SK-N-SH treated with all-trans-retinoic acid at 6 μM for 48 hours (cell line): Measurements from ENCODE around the gene ZSCAN5B.
A peak's percentile ranks its signal among the peaks of the same experiment; 100 is the strongest.

Experiments
- ATAC-seq: fragments of 200-7000 bp; cut with Tn5 transposase; 3 replicates; pipeline ENCODE4 v1.9.1; 2020; ENCODE audit warnings: mild to moderate bottlenecking, moderate library complexity
- BACH2 ChIP-seq: fragments of 250-450 bp; sonication (Bioruptor Pico); IDR thresholded peaks from 2 replicates; pipeline ENCODE4 v1.9.0; 2021; ENCODE audit warnings: mild to moderate bottlenecking, borderline replicate concordance
- CREB5 ChIP-seq: fragments of 250-450 bp; sonication (Bioruptor Pico); IDR thresholded peaks from 2 replicates; pipeline ENCODE4 v1.5.1; 2020; ENCODE audit warnings: low read depth, mild to moderate bottlenecking, moderate library complexity
- CSDC2 ChIP-seq: fragments of 250-450 bp; sonication (Bioruptor Pico); IDR thresholded peaks from 2 replicates; pipeline ENCODE4 v1.5.0; 2020; ENCODE audit warnings: mild to moderate bottlenecking, moderate library complexity
- CSRNP3 ChIP-seq: fragments of 250-450 bp; sonication (Bioruptor Pico); IDR thresholded peaks from 2 replicates; pipeline ENCODE4 v1.5.1; 2021; ENCODE audit warnings: mild to moderate bottlenecking, moderate library complexity
- GLIS3 ChIP-seq: fragments of 250-450 bp; sonication (Bioruptor Pico); IDR thresholded peaks from 2 replicates; pipeline ENCODE4 v1.5.0; 2020; ENCODE audit warnings: mild to moderate bottlenecking, moderate library complexity
- ISL1 ChIP-seq: fragments of 250-450 bp; sonication (Bioruptor Pico); IDR thresholded peaks from 2 replicates; pipeline ENCODE4 v2.1.2; 2022; ENCODE audit warnings: mild to moderate bottlenecking, moderate library complexity
- OSR1 ChIP-seq: fragments of 250-450 bp; sonication (Bioruptor Pico); IDR thresholded peaks from 2 replicates; pipeline ENCODE4 v1.8.0; 2022; ENCODE audit warnings: moderate library complexity, mild to moderate bottlenecking, inconsistent platforms
- PATZ1 ChIP-seq: fragments of 250-450 bp; sonication (Bioruptor Pico); IDR thresholded peaks from 2 replicates; pipeline ENCODE4 v1.8.0; 2020; ENCODE audit warnings: mild to moderate bottlenecking, moderate library complexity, borderline replicate concordance
- RARB ChIP-seq: fragments of 250-450 bp; sonication (Bioruptor Pico); IDR thresholded peaks from 2 replicates; pipeline ENCODE4 v1.8.0; 2021; ENCODE audit warnings: mild to moderate bottlenecking, moderate library complexity
- SNAI2 ChIP-seq: fragments of 250-450 bp; sonication (Bioruptor Pico); IDR thresholded peaks from 2 replicates; pipeline ENCODE4 v1.5.0; 2020; ENCODE audit warnings: mild to moderate bottlenecking, moderate library complexity
- TCF4 ChIP-seq: fragments of 250-450 bp; sonication (Bioruptor Pico); IDR thresholded peaks from 2 replicates; pipeline ENCODE4 v1.8.0; 2021; ENCODE audit warnings: mild to moderate bottlenecking, moderate library complexity, borderline replicate concordance
- TOX ChIP-seq: fragments of 250-450 bp; sonication (Bioruptor Pico); IDR thresholded peaks from 2 replicates; pipeline ENCODE4 v1.8.0; 2021; ENCODE audit warnings: mild to moderate bottlenecking, moderate library complexity, borderline replicate concordance
- TSHZ2 ChIP-seq: fragments of 250-450 bp; sonication (Bioruptor Pico); IDR thresholded peaks from 2 replicates; pipeline ENCODE4 v1.5.0; 2020; ENCODE audit warnings: mild to moderate bottlenecking, moderate library complexity
- ZC3H10 ChIP-seq: fragments of 250-450 bp; sonication (Bioruptor Pico); IDR thresholded peaks from 2 replicates; pipeline ENCODE4 v1.5.1; 2021; ENCODE audit warnings: mild to moderate bottlenecking, moderate library complexity
- ZFP3 ChIP-seq: fragments of 250-450 bp; sonication (Bioruptor Pico); IDR thresholded peaks from 2 replicates; pipeline ENCODE4 v1.5.0; 2020; ENCODE audit warnings: mild to moderate bottlenecking, moderate library complexity
- ZFP30 ChIP-seq: fragments of 450-650 bp; formaldehyde crosslinking; IDR thresholded peaks from 2 replicates; pipeline ENCODE4 v1.5.0; 2022; ENCODE audit warnings: mild to moderate bottlenecking, moderate library complexity
- ZNF565 ChIP-seq: fragments of 450-650 bp; formaldehyde crosslinking; conservative IDR thresholded peaks from 2 replicates; pipeline ENCODE4 v1.5.0; 2020; ENCODE audit warnings: low read depth, mild to moderate bottlenecking, moderate library complexity
- ZNF70 ChIP-seq: fragments of 450-650 bp; formaldehyde crosslinking; IDR thresholded peaks from 2 replicates; pipeline ENCODE4 v1.5.0; 2020; ENCODE audit warnings: mild to moderate bottlenecking, moderate library complexity

ZSCAN5B gene

GRCh38 chr19:56174086-56174485, 23.5 kb downstream of the ZSCAN5B start:
- no peak for TF ChIP-seq SNAI2 (CRISPR knock-in tag)
- TF ChIP-seq BACH2 (CRISPR knock-in tag) = no peak
- TF ChIP-seq PATZ1 = no peak
- TF ChIP-seq RARB (CRISPR knock-in tag) = no peak
- TF ChIP-seq OSR1 (CRISPR knock-in tag) = no peak
- TF ChIP-seq CSDC2 = no peak
- no peak for TF ChIP-seq CSRNP3 (CRISPR knock-in tag)
- TF ChIP-seq ZC3H10 = no peak
- TF ChIP-seq ISL1 (CRISPR knock-in tag) = no peak
- TF ChIP-seq ZNF70 = no peak
- no peak for TF ChIP-seq ZFP30 (CRISPR knock-in tag)
- no peak for TF ChIP-seq GLIS3 (CRISPR knock-in tag)
- TF ChIP-seq ZFP3 (CRISPR knock-in tag) = no peak
- no peak for TF ChIP-seq TSHZ2 (CRISPR knock-in tag)
- TF ChIP-seq TCF4 (CRISPR knock-in tag) = no peak
- no peak for ATAC-seq

GRCh38 chr19:56170261-56170660, 27.3 kb downstream of the ZSCAN5B start:
- peak; percentile 65 for ATAC-seq
- no peak for TF ChIP-seq CREB5 (CRISPR knock-in tag)
- no peak for TF ChIP-seq CSRNP3 (CRISPR knock-in tag)
- no peak for TF ChIP-seq ZFP30 (CRISPR knock-in tag)
- TF ChIP-seq ZFP3 (CRISPR knock-in tag) = no peak
- no peak for TF ChIP-seq ZNF565 (CRISPR knock-in tag)
- no peak for TF ChIP-seq SNAI2 (CRISPR knock-in tag)
- no peak for TF ChIP-seq ISL1 (CRISPR knock-in tag)
- no peak for TF ChIP-seq TOX (CRISPR knock-in tag)
- TF ChIP-seq ZNF70 = no peak
- TF ChIP-seq RARB (CRISPR knock-in tag) = no peak
- TF ChIP-seq PATZ1 = no peak
- TF ChIP-seq TSHZ2 (CRISPR knock-in tag) = no peak
- no peak for TF ChIP-seq TCF4 (CRISPR knock-in tag)
- TF ChIP-seq CSDC2 = no peak
- TF ChIP-seq GLIS3 (CRISPR knock-in tag) = no peak
